GM23338 (cell line): ENCODE measurements around the gene ZNF609.

ENCODE experiments used
- CREB1 ChIP-seq: fragments of 250-450 bp; sonication (Bioruptor Pico); IDR thresholded peaks from 2 replicates; pipeline ENCODE4 v1.5.0; 2020; ENCODE audit warnings: low read depth, mild to moderate bottlenecking, moderate library complexity
- EZH2 ChIP-seq: fragments of 200-600 bp; sonication (generic); IDR thresholded peaks from one replicate; pipeline ENCODE4 v1.8.0; 2017; ENCODE audit warnings: antibody characterized with exemption, mild to moderate bottlenecking, low read depth; ENCODE audit not compliant: unreplicated experiment
- EZH2phosphoT487 ChIP-seq: fragments of 200-600 bp; sonication (generic); IDR thresholded peaks from one replicate; pipeline ENCODE4 v1.8.1; 2018; ENCODE audit warnings: antibody characterized with exemption; ENCODE audit not compliant: unreplicated experiment
- NANOG ChIP-seq: IDR thresholded peaks from 2 replicates; pipeline ENCODE4 v1.6.1; 2016; ENCODE audit warnings: antibody characterized with exemption, borderline replicate concordance
- POLR2AphosphoS5 ChIP-seq: IDR thresholded peaks from 2 replicates; pipeline ENCODE4 v1.6.1; 2016; ENCODE audit warnings: antibody characterized with exemption, low read depth
- ZNF331 ChIP-seq: fragments of 250-450 bp; sonication (Bioruptor Pico); IDR thresholded peaks from 2 replicates; pipeline ENCODE4 v1.5.0; 2020; ENCODE audit warnings: low read depth, mild to moderate bottlenecking, moderate library complexity
- TF ChIP-seq, protein P1 (sequence below), 2 experiments: fragments of 200-600 bp in 1 of 2; sonication (generic) in 1 of 2; conservative IDR thresholded peaks; 2 replicates each; pipeline versions ENCODE4 v1.5.1 to v1.6.1; 2016 to 2017; ENCODE audit warnings: antibody characterized with exemption in 2 of 2, low read depth in 2 of 2, mild to moderate bottlenecking in 2 of 2, moderate library complexity in 1 of 2
- TF ChIP-seq, protein P2 (sequence below): IDR thresholded peaks from one replicate; pipeline ENCODE4 v1.6.1; 2018; ENCODE audit warnings: antibody characterized with exemption; ENCODE audit not compliant: unreplicated experiment
- TF ChIP-seq, protein P3 (sequence below): fragments of 250-450 bp; sonication (Bioruptor Pico); IDR thresholded peaks from 2 replicates; pipeline ENCODE4 v1.5.0; 2020; ENCODE audit warnings: mild to moderate bottlenecking, moderate library complexity

DNA sequence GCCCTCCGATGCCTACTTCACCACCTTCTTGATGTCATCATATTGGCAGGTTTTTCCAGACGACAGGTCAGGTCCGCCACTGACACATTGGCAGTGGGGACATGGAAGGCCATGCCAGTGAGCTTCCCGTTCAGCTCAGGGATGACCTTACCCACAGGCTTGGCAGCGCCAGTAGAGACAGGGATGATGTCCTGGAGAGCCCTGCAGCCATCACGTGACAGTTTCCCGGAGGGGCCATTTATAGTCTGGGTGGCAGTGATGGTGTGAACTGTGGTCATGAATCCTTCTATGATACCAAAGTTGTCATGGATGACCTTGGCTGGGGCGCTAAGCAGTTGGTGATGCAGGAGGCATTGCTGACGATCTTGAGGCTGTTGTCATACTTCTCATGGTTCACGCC, 68.5 kb downstream of the ZNF609 start:
- TF ChIP-seq, protein P1, sequence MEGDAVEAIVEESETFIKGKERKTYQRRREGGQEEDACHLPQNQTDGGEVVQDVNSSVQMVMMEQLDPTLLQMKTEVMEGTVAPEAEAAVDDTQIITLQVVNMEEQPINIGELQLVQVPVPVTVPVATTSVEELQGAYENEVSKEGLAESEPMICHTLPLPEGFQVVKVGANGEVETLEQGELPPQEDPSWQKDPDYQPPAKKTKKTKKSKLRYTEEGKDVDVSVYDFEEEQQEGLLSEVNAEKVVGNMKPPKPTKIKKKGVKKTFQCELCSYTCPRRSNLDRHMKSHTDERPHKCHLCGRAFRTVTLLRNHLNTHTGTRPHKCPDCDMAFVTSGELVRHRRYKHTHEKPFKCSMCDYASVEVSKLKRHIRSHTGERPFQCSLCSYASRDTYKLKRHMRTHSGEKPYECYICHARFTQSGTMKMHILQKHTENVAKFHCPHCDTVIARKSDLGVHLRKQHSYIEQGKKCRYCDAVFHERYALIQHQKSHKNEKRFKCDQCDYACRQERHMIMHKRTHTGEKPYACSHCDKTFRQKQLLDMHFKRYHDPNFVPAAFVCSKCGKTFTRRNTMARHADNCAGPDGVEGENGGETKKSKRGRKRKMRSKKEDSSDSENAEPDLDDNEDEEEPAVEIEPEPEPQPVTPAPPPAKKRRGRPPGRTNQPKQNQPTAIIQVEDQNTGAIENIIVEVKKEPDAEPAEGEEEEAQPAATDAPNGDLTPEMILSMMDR (conservative IDR thresholded peaks at IDR 0.05; ENCODE audit: low read depth in 2 of 2), result no peak
- no peak for TF ChIP-seq POLR2AphosphoS5
- TF ChIP-seq EZH2, result no peak
- TF ChIP-seq, protein P2, sequence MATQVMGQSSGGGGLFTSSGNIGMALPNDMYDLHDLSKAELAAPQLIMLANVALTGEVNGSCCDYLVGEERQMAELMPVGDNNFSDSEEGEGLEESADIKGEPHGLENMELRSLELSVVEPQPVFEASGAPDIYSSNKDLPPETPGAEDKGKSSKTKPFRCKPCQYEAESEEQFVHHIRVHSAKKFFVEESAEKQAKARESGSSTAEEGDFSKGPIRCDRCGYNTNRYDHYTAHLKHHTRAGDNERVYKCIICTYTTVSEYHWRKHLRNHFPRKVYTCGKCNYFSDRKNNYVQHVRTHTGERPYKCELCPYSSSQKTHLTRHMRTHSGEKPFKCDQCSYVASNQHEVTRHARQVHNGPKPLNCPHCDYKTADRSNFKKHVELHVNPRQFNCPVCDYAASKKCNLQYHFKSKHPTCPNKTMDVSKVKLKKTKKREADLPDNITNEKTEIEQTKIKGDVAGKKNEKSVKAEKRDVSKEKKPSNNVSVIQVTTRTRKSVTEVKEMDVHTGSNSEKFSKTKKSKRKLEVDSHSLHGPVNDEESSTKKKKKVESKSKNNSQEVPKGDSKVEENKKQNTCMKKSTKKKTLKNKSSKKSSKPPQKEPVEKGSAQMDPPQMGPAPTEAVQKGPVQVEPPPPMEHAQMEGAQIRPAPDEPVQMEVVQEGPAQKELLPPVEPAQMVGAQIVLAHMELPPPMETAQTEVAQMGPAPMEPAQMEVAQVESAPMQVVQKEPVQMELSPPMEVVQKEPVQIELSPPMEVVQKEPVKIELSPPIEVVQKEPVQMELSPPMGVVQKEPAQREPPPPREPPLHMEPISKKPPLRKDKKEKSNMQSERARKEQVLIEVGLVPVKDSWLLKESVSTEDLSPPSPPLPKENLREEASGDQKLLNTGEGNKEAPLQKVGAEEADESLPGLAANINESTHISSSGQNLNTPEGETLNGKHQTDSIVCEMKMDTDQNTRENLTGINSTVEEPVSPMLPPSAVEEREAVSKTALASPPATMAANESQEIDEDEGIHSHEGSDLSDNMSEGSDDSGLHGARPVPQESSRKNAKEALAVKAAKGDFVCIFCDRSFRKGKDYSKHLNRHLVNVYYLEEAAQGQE, result no peak
- TF ChIP-seq, protein P3, sequence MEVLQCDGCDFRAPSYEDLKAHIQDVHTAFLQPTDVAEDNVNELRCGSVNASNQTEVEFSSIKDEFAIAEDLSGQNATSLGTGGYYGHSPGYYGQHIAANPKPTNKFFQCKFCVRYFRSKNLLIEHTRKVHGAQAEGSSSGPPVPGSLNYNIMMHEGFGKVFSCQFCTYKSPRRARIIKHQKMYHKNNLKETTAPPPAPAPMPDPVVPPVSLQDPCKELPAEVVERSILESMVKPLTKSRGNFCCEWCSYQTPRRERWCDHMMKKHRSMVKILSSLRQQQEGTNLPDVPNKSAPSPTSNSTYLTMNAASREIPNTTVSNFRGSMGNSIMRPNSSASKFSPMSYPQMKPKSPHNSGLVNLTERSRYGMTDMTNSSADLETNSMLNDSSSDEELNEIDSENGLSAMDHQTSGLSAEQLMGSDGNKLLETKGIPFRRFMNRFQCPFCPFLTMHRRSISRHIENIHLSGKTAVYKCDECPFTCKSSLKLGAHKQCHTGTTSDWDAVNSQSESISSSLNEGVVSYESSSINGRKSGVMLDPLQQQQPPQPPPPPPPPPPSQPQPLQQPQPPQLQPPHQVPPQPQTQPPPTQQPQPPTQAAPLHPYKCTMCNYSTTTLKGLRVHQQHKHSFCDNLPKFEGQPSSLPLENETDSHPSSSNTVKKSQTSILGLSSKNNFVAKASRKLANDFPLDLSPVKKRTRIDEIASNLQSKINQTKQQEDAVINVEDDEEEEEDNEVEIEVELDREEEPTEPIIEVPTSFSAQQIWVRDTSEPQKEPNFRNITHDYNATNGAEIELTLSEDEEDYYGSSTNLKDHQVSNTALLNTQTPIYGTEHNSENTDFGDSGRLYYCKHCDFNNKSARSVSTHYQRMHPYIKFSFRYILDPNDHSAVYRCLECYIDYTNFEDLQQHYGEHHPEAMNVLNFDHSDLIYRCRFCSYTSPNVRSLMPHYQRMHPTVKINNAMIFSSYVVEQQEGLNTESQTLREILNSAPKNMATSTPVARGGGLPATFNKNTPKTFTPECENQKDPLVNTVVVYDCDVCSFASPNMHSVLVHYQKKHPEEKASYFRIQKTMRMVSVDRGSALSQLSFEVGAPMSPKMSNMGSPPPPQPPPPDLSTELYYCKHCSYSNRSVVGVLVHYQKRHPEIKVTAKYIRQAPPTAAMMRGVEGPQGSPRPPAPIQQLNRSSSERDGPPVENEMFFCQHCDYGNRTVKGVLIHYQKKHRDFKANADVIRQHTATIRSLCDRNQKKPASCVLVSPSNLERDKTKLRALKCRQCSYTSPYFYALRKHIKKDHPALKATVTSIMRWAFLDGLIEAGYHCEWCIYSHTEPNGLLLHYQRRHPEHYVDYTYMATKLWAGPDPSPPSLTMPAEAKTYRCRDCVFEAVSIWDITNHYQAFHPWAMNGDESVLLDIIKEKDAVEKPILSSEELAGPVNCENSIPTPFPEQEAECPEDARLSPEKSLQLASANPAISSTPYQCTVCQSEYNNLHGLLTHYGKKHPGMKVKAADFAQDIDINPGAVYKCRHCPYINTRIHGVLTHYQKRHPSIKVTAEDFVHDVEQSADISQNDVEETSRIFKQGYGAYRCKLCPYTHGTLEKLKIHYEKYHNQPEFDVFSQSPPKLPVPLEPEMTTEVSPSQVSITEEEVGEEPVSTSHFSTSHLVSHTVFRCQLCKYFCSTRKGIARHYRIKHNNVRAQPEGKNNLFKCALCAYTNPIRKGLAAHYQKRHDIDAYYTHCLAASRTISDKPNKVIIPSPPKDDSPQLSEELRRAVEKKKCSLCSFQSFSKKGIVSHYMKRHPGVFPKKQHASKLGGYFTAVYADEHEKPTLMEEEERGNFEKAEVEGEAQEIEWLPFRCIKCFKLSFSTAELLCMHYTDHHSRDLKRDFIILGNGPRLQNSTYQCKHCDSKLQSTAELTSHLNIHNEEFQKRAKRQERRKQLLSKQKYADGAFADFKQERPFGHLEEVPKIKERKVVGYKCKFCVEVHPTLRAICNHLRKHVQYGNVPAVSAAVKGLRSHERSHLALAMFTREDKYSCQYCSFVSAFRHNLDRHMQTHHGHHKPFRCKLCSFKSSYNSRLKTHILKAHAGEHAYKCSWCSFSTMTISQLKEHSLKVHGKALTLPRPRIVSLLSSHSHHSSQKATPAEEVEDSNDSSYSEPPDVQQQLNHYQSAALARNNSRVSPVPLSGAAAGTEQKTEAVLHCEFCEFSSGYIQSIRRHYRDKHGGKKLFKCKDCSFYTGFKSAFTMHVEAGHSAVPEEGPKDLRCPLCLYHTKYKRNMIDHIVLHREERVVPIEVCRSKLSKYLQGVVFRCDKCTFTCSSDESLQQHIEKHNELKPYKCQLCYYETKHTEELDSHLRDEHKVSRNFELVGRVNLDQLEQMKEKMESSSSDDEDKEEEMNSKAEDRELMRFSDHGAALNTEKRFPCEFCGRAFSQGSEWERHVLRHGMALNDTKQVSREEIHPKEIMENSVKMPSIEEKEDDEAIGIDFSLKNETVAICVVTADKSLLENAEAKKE (CRISPR knock-in tag), result no peak
- no peak for TF ChIP-seq NANOG
- TF ChIP-seq CREB1 (CRISPR knock-in tag), result no peak
- TF ChIP-seq EZH2phosphoT487, result no peak
- no peak for TF ChIP-seq ZNF331 (CRISPR knock-in tag)
